C4-2B (cell line): Measurements from ENCODE around the gene ZDHHC16.

Experiments
- ZFX ChIP-seq: fragments of 450-650 bp; IDR thresholded peaks from 2 replicates; pipeline ENCODE4 v1.6.1; 2017
- TF ChIP-seq, protein P1 (sequence below): fragments of 450-650 bp; conservative IDR thresholded peaks from 2 replicates; pipeline ENCODE4 v1.5.1; 2017; ENCODE audit warnings: mild to moderate bottlenecking

DNA sequence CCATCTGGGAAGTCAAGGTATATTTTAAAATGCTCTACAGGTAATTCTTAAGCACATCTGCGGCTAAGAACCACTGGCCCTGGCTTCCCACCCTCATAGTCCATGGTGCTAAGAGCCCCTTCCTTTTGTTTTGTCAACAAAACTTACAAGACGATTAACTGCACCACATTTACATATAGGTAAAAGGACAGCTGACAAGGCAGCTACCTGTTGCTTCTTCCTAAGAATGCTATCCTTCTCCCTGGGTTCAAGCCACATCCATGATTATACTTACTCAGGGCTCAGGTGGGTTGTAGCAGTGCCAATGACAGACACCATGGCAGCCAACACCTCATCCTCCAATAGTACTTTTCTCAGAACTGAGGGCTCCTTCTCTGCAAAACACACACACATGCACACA, 16.3 kb downstream of the ZDHHC16 start:
- TF ChIP-seq, protein P1, sequence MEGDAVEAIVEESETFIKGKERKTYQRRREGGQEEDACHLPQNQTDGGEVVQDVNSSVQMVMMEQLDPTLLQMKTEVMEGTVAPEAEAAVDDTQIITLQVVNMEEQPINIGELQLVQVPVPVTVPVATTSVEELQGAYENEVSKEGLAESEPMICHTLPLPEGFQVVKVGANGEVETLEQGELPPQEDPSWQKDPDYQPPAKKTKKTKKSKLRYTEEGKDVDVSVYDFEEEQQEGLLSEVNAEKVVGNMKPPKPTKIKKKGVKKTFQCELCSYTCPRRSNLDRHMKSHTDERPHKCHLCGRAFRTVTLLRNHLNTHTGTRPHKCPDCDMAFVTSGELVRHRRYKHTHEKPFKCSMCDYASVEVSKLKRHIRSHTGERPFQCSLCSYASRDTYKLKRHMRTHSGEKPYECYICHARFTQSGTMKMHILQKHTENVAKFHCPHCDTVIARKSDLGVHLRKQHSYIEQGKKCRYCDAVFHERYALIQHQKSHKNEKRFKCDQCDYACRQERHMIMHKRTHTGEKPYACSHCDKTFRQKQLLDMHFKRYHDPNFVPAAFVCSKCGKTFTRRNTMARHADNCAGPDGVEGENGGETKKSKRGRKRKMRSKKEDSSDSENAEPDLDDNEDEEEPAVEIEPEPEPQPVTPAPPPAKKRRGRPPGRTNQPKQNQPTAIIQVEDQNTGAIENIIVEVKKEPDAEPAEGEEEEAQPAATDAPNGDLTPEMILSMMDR, result no peak
- TF ChIP-seq ZFX, result no peak
